ENCODE measurements around the gene RNASE8. TPM values are rescaled to one million over a fixed set of nuclear protein-coding genes. Genes with fewer than 3 reads are reported as not detected.

The RNASE8 gene
- total RNA-seq, 1 experiment from 2014 or later, result not detected

DNA sequence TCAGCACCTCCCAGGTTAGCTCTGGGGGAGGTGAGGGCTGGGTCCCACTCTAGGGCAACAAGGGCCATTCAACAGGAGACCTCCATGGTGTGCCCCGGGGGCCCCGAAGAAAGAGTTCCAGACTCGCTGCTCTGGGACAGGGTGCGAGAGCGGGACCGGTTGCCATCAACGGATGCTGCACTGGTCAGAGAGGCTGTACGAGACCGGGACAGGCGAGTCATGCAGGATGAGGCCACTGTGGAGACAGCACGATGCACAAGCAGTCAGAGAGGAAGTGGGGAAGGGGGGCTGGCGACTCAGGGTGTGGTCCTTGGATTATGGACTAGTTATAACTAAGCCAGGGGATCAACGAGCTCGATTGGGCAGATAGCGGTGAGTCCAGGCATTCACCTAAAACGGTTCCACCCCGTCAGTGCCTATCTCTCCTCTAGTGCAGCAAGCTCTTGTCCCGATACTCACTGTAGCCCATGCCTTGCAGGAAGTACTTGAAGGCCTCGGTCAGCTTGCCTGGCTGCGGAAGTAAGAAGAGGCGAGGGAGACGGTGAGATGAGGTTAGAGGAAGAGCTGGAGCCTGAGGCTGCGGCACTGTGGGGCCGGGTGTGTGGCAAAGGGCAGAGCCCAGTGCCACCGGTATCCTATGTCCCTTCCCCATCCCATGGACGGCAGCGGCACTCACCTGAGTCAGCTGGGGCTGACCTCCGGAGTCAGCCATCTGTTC lies 39.9 kb upstream of the RNASE8 start:
- intact Hi-C loops (cut with micrococcal nuclease; ENCODE audit: unreplicated experiment), result loop anchor here (5.0 kb wide), 1 partner anchor 40 kb away; the partner anchor contains the start of gene RNASE8
- no TSS peak for BruUV-seq (replicated peaks)

DNA sequence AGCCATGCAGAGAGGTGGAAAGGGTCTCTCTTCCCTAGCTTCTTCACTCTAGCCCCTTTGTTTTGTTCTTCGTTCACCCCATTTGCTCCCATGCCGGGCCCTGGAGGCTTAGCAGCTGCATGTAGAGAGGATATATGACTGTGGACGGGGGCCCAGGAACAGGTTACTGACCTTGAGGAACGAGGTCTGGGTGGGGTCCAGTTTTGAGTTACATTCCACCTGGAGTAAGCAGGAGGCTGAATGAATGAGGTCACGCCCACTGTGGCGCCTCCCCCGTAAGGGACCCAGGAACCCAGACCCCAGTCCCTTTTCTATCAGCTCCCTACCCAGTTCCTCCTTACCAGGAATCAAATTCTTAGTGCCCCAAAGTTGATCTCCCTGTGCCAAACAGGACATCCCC lies 39.3 kb upstream of the RNASE8 start:
- Mint-ChIP-seq H3K27ac (ENCODE audit: unreplicated experiment) (no peak overlapping the region), H3K36me3 (ENCODE audit: insufficient read depth, unreplicated experiment) (peaks cover 7% of the 10 kb centered on the region), H3K4me3 (ENCODE audit: unreplicated experiment) (no peak overlapping the region), H3K27me3 (ENCODE audit: insufficient read depth, unreplicated experiment) (no peaks in the 10 kb centered on the region), H3K4me1 (ENCODE audit: low read depth, unreplicated experiment) (peaks cover 18% of the 10 kb centered on the region), H3K9me3 (ENCODE audit: unreplicated experiment) (no peaks in the 10 kb centered on the region)
- TF ChIP-seq, protein P1, sequence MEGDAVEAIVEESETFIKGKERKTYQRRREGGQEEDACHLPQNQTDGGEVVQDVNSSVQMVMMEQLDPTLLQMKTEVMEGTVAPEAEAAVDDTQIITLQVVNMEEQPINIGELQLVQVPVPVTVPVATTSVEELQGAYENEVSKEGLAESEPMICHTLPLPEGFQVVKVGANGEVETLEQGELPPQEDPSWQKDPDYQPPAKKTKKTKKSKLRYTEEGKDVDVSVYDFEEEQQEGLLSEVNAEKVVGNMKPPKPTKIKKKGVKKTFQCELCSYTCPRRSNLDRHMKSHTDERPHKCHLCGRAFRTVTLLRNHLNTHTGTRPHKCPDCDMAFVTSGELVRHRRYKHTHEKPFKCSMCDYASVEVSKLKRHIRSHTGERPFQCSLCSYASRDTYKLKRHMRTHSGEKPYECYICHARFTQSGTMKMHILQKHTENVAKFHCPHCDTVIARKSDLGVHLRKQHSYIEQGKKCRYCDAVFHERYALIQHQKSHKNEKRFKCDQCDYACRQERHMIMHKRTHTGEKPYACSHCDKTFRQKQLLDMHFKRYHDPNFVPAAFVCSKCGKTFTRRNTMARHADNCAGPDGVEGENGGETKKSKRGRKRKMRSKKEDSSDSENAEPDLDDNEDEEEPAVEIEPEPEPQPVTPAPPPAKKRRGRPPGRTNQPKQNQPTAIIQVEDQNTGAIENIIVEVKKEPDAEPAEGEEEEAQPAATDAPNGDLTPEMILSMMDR (IDR thresholded peaks at IDR 0.05; ENCODE audit: insufficient read depth in 1 of 2, low read depth in 1 of 2, low read length in 1 of 2, severe bottlenecking in 1 of 2, unreplicated experiment in 1 of 2), result no peak
- CTCF ChIA-PET, result interaction anchor here (2.3 kb wide), 1 partner anchor 22 kb away, joined by 8 read pairs; no protein-coding TSS in a partner anchor
- H3K9me3 ChIP-seq, result no peaks in the 10 kb centered on the region
- H3K4me3 ChIP-seq (ENCODE audit: low read depth, low read length), result no peak overlapping the region
- H3K27me3 ChIP-seq (replicated peaks; ENCODE audit: control insufficient read depth, insufficient read depth, low read length), result no peaks in the 10 kb centered on the region
- H3K4me1 ChIP-seq, result no peaks in the 10 kb centered on the region; the same call in 1 of the 2 replicates
- no TSS peak for BruUV-seq (replicated peaks)
- H3K36me3 ChIP-seq (ENCODE audit: control insufficient read depth, insufficient read depth, low read length), result no peaks in the 10 kb centered on the region
- intact Hi-C loops (cut with micrococcal nuclease; ENCODE audit: unreplicated experiment), result loop anchor here (5.0 kb wide), 1 partner anchor 39 kb away; the partner anchor contains the start of gene RNASE8
- POLR2A ChIA-PET, result no interaction called here
- DNase-seq, result no peak

More for the DNA sequence above, 39.9 kb upstream of the RNASE8 start:
- no peak overlapping the region for H3K4me3 Mint-ChIP-seq (ENCODE audit: unreplicated experiment)
- peaks cover 13% of the 10 kb centered on the region for H3K4me1 Mint-ChIP-seq (ENCODE audit: low read depth, unreplicated experiment)
- Histone ChIP-seq H3K4me1 (no peaks in the 10 kb centered on the region), H3K27me3 (replicated peaks; ENCODE audit: control insufficient read depth, insufficient read depth, low read length) (no peaks in the 10 kb centered on the region), H3K9me3 (no peaks in the 10 kb centered on the region), H3K36me3 (ENCODE audit: control insufficient read depth, insufficient read depth, low read length) (no peaks in the 10 kb centered on the region), H3K4me3 (ENCODE audit: low read depth, low read length) (no peak overlapping the region)
- H3K9me3 Mint-ChIP-seq (ENCODE audit: unreplicated experiment), result no peaks in the 10 kb centered on the region
- CTCF ChIA-PET, result interaction anchor here (2.3 kb wide), 1 partner anchor 23 kb away, joined by 8 read pairs; no protein-coding TSS in a partner anchor
- no peak overlapping the region for H3K27ac Mint-ChIP-seq (ENCODE audit: unreplicated experiment)
- H3K36me3 Mint-ChIP-seq (ENCODE audit: insufficient read depth, unreplicated experiment), result peaks cover 7% of the 10 kb centered on the region
- no peak for DNase-seq
- TF ChIP-seq, protein P1 (IDR thresholded peaks at IDR 0.05; ENCODE audit: insufficient read depth in 1 of 2, low read depth in 1 of 2, low read length in 1 of 2, severe bottlenecking in 1 of 2, unreplicated experiment in 1 of 2), result no peak
- POLR2A ChIA-PET, result no interaction called here
- H3K27me3 Mint-ChIP-seq (ENCODE audit: insufficient read depth, unreplicated experiment), result no peaks in the 10 kb centered on the region

DNA sequence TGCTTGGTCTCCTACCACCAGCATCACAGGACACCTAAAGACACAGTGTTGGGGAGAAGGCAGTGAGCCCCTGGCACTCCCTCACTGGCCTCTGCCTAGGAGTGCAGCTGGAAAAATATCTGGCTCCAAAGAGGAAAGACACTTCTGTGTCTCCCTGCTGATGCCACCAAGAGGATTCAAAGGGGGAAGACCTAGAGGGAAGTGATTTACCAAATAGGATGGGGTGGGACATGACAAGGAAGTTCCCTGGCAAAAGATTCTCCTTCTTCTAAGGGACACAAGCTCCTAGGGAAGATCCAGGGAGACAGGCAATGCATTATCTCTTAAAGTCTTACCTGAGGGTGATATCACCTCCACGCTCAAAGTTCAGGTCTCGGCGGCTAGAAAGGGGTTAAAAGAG lies 38.8 kb upstream of the RNASE8 start:
- BruUV-seq (replicated peaks), result no TSS peak
- Histone ChIP-seq H3K4me3 (ENCODE audit: low read depth, low read length) (no peak overlapping the region), H3K27me3 (replicated peaks; ENCODE audit: control insufficient read depth, insufficient read depth, low read length) (no peaks in the 10 kb centered on the region), H3K36me3 (ENCODE audit: control insufficient read depth, insufficient read depth, low read length) (no peaks in the 10 kb centered on the region), H3K9me3 (no peaks in the 10 kb centered on the region), H3K4me1 (peaks cover 5% of the 10 kb centered on the region; the same call in 1 of the 2 replicates)
- CTCF ChIA-PET, result no interaction called here
- H3K4me1 Mint-ChIP-seq (ENCODE audit: low read depth, unreplicated experiment), result peaks cover 18% of the 10 kb centered on the region
- no peaks in the 10 kb centered on the region for H3K27me3 Mint-ChIP-seq (ENCODE audit: insufficient read depth, unreplicated experiment)
- H3K36me3 Mint-ChIP-seq (ENCODE audit: insufficient read depth, unreplicated experiment), result peaks cover 7% of the 10 kb centered on the region
- TF ChIP-seq, protein P1 (IDR thresholded peaks at IDR 0.05; ENCODE audit: insufficient read depth in 1 of 2, low read depth in 1 of 2, low read length in 1 of 2, severe bottlenecking in 1 of 2, unreplicated experiment in 1 of 2), result no peak
- no peak overlapping the region for H3K4me3 Mint-ChIP-seq (ENCODE audit: unreplicated experiment)
- no peak overlapping the region for H3K27ac Mint-ChIP-seq (ENCODE audit: unreplicated experiment)
- no peaks in the 10 kb centered on the region for H3K9me3 Mint-ChIP-seq (ENCODE audit: unreplicated experiment)
- POLR2A ChIA-PET, result no interaction called here
- no peak for DNase-seq
- intact Hi-C loops (cut with micrococcal nuclease; ENCODE audit: unreplicated experiment), result loop anchor here (5.0 kb wide), 1 partner anchor 39 kb away; the partner anchor contains the start of gene RNASE8

Data from Caco-2 (cell line).